HCT116 (cell line): ENCODE data around the gene RPL31. TPM values are rescaled to one million over a fixed set of nuclear protein-coding genes. Genes with fewer than 3 reads are reported as not detected.

Experiments
- ATAC-seq: fragments of 200-7000 bp; cut with Tn5 transposase; 2 replicates; pipeline ENCODE4 v1.9.1; 2020; ENCODE audit warnings: mild to moderate bottlenecking, moderate library complexity
- BruUV-seq: library from RNA; stranded (reverse); fragments of 400-500 nt; replicated peaks from 2 replicates; lab custom pipeline; 2021; lab: Mats Ljungman, UMichigan
- CTCF ChIA-PET: fragments of 300-600 bp; sonication (Branson Sonifier 250); formaldehyde crosslinking; loops from one replicate; lab custom pipeline; 2021; ENCODE audit warnings: antibody characterized with exemption; lab: Charles Lee
- POLR2A ChIA-PET: fragments of 300-600, 350-600 bp; sonication (Branson Sonifier 250); formaldehyde crosslinking; loops from one replicate; lab custom pipeline; 2021; ENCODE audit warnings: antibody characterized with exemption; lab: Charles Lee
- RAD21 ChIA-PET, 2 experiments: fragments of 300-600 bp; sonication (Branson Sonifier 250); formaldehyde crosslinking; loops; one replicate each; lab custom pipeline; 2023; ENCODE audit warnings: low total read pairs in 2 of 2; ENCODE audit not compliant: uncharacterized antibody in 2 of 2, unreplicated experiment in 2 of 2, low non-redundant PET in 1 of 2; lab: Charles Lee
- DNase-seq: peaks from one replicate; pipeline ENCODE4 v3.0.0-alpha.2; 2010; ENCODE audit warnings: low read depth, low spot score
- H2AFZ ChIP-seq: fragments of 200-600 bp; shearing (Covaris generic), sonication (generic); 2 replicates; pipeline ENCODE4 v1.6.1; 2017; ENCODE audit warnings: low read depth, mixed run types, mixed read lengths, antibody characterized with exemption, low read length; ENCODE audit not compliant: poor library complexity, severe bottlenecking
- H3K27ac ChIP-seq: 2 replicates; pipeline ENCODE4 v1.5.1; 2012; ENCODE audit warnings: low read depth, low read length
- H3K27me3 ChIP-seq: fragments of 200-600 bp; sonication (generic); 2 replicates; pipeline ENCODE4 v1.6.1; 2016; ENCODE audit warnings: mixed run types, low read length, mixed read lengths; ENCODE audit not compliant: insufficient read depth
- H3K36me3 ChIP-seq, 2 experiments: fragments of 200-500 bp in 1 of 2; fragments of 200-600 bp in 1 of 2; sonication (Bioruptor generic) in 1 of 2; sonication (generic) in 1 of 2; 2 replicates each; pipeline versions ENCODE4 v1.5.1 to v1.6.1; 2014 to 2016; ENCODE audit warnings: low read length in 2 of 2, inconsistent platforms in 1 of 2, mixed read lengths in 1 of 2, mixed run types in 1 of 2; ENCODE audit not compliant: insufficient read depth in 2 of 2, control insufficient read depth in 1 of 2
- H3K4me1 ChIP-seq, 2 experiments: fragments of 200-600 bp in 1 of 2; sonication (generic) in 1 of 2; 2 replicates each; pipeline versions ENCODE4 v1.5.1 to v1.6.1; 2012 to 2017; ENCODE audit warnings: low read length in 2 of 2, inconsistent platforms in 1 of 2, mild to moderate bottlenecking in 1 of 2, mixed read lengths in 1 of 2, mixed run types in 1 of 2, moderate library complexity in 1 of 2; ENCODE audit not compliant: insufficient read depth in 2 of 2, control insufficient read depth in 1 of 2
- H3K4me2 ChIP-seq: fragments of 200-600 bp; sonication (generic); 2 replicates; pipeline ENCODE4 v1.6.1; 2017; ENCODE audit warnings: mixed run types, low read length, mixed read lengths
- H3K4me3 ChIP-seq, 2 experiments: fragments of 200-600 bp in 1 of 2; sonication (generic) in 1 of 2; replicated peaks in 1 of 2; 2 replicates each; pipeline ENCODE4 v1.5.1; 2011 to 2016; ENCODE audit warnings: low read length in 2 of 2, control low read depth in 1 of 2, low read depth in 1 of 2, mild to moderate bottlenecking in 1 of 2, mixed read lengths in 1 of 2, mixed run types in 1 of 2
- H3K79me2 ChIP-seq: fragments of 200-600 bp; sonication (generic); 2 replicates; pipeline ENCODE4 v1.6.1; 2017; ENCODE audit warnings: mild to moderate bottlenecking, mixed run types, low read length, moderate library complexity, mixed read lengths; ENCODE audit not compliant: insufficient read depth
- H3K9ac ChIP-seq: fragments of 200-600 bp; sonication (generic); 2 replicates; pipeline ENCODE4 v1.6.1; 2016; ENCODE audit warnings: low read length, mixed read lengths
- H3K9me2 ChIP-seq: fragments of 200-600 bp; sonication (generic), shearing (Covaris generic); 2 replicates; pipeline ENCODE4 v1.6.1; 2017; ENCODE audit warnings: mixed run types, mild to moderate bottlenecking, moderate library complexity; ENCODE audit not compliant: insufficient read depth
- H3K9me3 ChIP-seq, 2 experiments: fragments of 200-500 bp in 1 of 2; fragments of 200-600 bp in 1 of 2; sonication (Bioruptor generic) in 1 of 2; sonication (generic) in 1 of 2; 2 replicates each; pipeline ENCODE4 v1.6.1; 2014 to 2017; ENCODE audit warnings: low read length in 2 of 2, mixed read lengths in 2 of 2, inconsistent platforms in 1 of 2, low read depth in 1 of 2, mild to moderate bottlenecking in 1 of 2, mixed run types in 1 of 2, moderate library complexity in 1 of 2; ENCODE audit not compliant: control insufficient read depth in 1 of 2, insufficient read depth in 1 of 2
- H4K20me1 ChIP-seq: fragments of 200-600 bp; sonication (generic), shearing (Covaris generic); 2 replicates; pipeline ENCODE4 v1.6.1; 2017; ENCODE audit warnings: mixed run types, mild to moderate bottlenecking, moderate library complexity; ENCODE audit not compliant: insufficient read depth
- CBX3 ChIP-seq: IDR thresholded peaks from 2 replicates; pipeline ENCODE4 v1.6.1; 2012; ENCODE audit warnings: low read depth
- EZH2 ChIP-seq: fragments of 200-600 bp; sonication (generic); IDR thresholded peaks from 2 replicates; pipeline ENCODE4 v1.6.1; 2017; ENCODE audit warnings: antibody characterized with exemption, mixed run types
- EZH2phosphoT487 ChIP-seq: fragments of 200-600 bp; IDR thresholded peaks from 2 replicates; pipeline ENCODE4 v1.6.1; 2018; ENCODE audit warnings: antibody characterized with exemption, borderline replicate concordance
- FOSL1 ChIP-seq: IDR thresholded peaks from 2 replicates; pipeline ENCODE4 v1.6.1; 2012; ENCODE audit warnings: low read depth
- JUND ChIP-seq: IDR thresholded peaks from 2 replicates; pipeline ENCODE4 v1.6.1; 2012
- POLR2AphosphoS5 ChIP-seq: IDR thresholded peaks from 2 replicates; pipeline ENCODE4 v1.6.1; 2011; ENCODE audit warnings: mild to moderate bottlenecking, low read depth, low read length, moderate library complexity
- RAD21 ChIP-seq: IDR thresholded peaks from 2 replicates; pipeline ENCODE4 v1.6.1; 2012; ENCODE audit warnings: low read depth, mild to moderate bottlenecking
- REST ChIP-seq: IDR thresholded peaks from 2 replicates; pipeline ENCODE4 v1.6.1; 2012; ENCODE audit warnings: low read depth
- SIN3A ChIP-seq: IDR thresholded peaks from 2 replicates; pipeline ENCODE4 v1.6.1; 2012; ENCODE audit warnings: low read depth
- SP1 ChIP-seq: IDR thresholded peaks from 2 replicates; pipeline ENCODE4 v1.6.1; 2012; ENCODE audit warnings: low read depth
- SRF ChIP-seq: IDR thresholded peaks from 2 replicates; pipeline ENCODE4 v1.6.1; 2012; ENCODE audit warnings: low read depth
- YY1 ChIP-seq: IDR thresholded peaks from 2 replicates; pipeline ENCODE4 v1.6.1; 2011; ENCODE audit warnings: low read length, low read depth, moderate library complexity, mild to moderate bottlenecking; ENCODE audit not compliant: insufficient replicate concordance; ENCODE audit errors: extremely low read depth
- ZBTB33 ChIP-seq: IDR thresholded peaks from 2 replicates; pipeline ENCODE4 v1.6.1; 2011; ENCODE audit warnings: mild to moderate bottlenecking, low read length, moderate library complexity; ENCODE audit not compliant: insufficient replicate concordance; ENCODE audit errors: extremely low read depth
- ZFX ChIP-seq: fragments of 450-650 bp; IDR thresholded peaks from 2 replicates; pipeline ENCODE4 v1.6.1; 2017
- ZNF274 ChIP-seq: fragments of 200-500 bp; sonication (Bioruptor generic); IDR thresholded peaks from 2 replicates; pipeline ENCODE4 v1.6.1; 2014; ENCODE audit warnings: mild to moderate bottlenecking, low read depth, low read length, inconsistent platforms
- intact Hi-C: fragments of 100-400 bp; cut with micrococcal nuclease; formaldehyde crosslinking; loops from 2 replicates; pipeline ENCODE4 v1.10.0; 2022
- total RNA-seq: library from RNA; stranded (reverse); gene quantifications from one replicate; pipeline ENCODE4 v1.2.1, GENCODE V29; 2021; ENCODE audit not compliant: unreplicated experiment
- TF ChIP-seq, protein P1 (sequence below): IDR thresholded peaks from 2 replicates; pipeline ENCODE4 v1.6.1; 2012
- TF ChIP-seq, protein P2 (sequence below), 3 experiments: fragments of 200-600 bp in 1 of 3; sonication (generic) in 1 of 3; IDR thresholded peaks in 2 of 3; conservative IDR thresholded peaks in 1 of 3; 2 replicates each; pipeline ENCODE4 v1.5.1; 2012 to 2017; ENCODE audit warnings: low read depth in 2 of 3, low read length in 2 of 3, antibody characterized with exemption in 1 of 3, borderline replicate concordance in 1 of 3, control low read depth in 1 of 3, mild to moderate bottlenecking in 1 of 3, mixed read lengths in 1 of 3, mixed run types in 1 of 3, moderate library complexity in 1 of 3; ENCODE audit not compliant: insufficient read depth in 1 of 3
- TF ChIP-seq, protein P3 (sequence below): IDR thresholded peaks from 2 replicates; pipeline ENCODE4 v1.6.1; 2012

The RPL31 gene
- total RNA-seq, 1 experiment from 2014 or later = 1,340 TPM

GRCh38 chr2:100988630-100989417 is 13.3 kb upstream of the RPL31 start:
- CTCF ChIA-PET = interaction anchor here (4.2 kb wide), 1 partner anchor 259 kb away, joined by 25 read pairs; no protein-coding TSS in a partner anchor
- H3K27ac ChIP-seq = no peak overlapping the region
- no peak for TF ChIP-seq ZBTB33
- TF ChIP-seq, protein P1, sequence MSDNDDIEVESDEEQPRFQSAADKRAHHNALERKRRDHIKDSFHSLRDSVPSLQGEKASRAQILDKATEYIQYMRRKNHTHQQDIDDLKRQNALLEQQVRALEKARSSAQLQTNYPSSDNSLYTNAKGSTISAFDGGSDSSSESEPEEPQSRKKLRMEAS = no peak
- no peak for TF ChIP-seq CBX3
- TF ChIP-seq SP1 = no peak
- TF ChIP-seq ZFX = no peak
- TF ChIP-seq, protein P2, sequence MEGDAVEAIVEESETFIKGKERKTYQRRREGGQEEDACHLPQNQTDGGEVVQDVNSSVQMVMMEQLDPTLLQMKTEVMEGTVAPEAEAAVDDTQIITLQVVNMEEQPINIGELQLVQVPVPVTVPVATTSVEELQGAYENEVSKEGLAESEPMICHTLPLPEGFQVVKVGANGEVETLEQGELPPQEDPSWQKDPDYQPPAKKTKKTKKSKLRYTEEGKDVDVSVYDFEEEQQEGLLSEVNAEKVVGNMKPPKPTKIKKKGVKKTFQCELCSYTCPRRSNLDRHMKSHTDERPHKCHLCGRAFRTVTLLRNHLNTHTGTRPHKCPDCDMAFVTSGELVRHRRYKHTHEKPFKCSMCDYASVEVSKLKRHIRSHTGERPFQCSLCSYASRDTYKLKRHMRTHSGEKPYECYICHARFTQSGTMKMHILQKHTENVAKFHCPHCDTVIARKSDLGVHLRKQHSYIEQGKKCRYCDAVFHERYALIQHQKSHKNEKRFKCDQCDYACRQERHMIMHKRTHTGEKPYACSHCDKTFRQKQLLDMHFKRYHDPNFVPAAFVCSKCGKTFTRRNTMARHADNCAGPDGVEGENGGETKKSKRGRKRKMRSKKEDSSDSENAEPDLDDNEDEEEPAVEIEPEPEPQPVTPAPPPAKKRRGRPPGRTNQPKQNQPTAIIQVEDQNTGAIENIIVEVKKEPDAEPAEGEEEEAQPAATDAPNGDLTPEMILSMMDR (IDR thresholded peaks at IDR 0.05 in 2 of 3, conservative IDR thresholded peaks at IDR 0.05 in 1 of 3; ENCODE audit: borderline replicate concordance in 1 of 3, insufficient read depth in 1 of 3, low read depth in 2 of 3, low read length in 2 of 3) = no peak
- TF ChIP-seq SIN3A = no peak
- TF ChIP-seq ZNF274 = no peak
- TF ChIP-seq JUND = no peak
- TF ChIP-seq, protein P3, sequence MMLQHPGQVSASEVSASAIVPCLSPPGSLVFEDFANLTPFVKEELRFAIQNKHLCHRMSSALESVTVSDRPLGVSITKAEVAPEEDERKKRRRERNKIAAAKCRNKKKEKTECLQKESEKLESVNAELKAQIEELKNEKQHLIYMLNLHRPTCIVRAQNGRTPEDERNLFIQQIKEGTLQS = no peak
- no peak for TF ChIP-seq RAD21
- TF ChIP-seq POLR2AphosphoS5 = no peak
- TF ChIP-seq EZH2phosphoT487 = no peak
- TF ChIP-seq YY1 = no peak
- no peak for TF ChIP-seq SRF
- no peak for TF ChIP-seq EZH2
- TF ChIP-seq FOSL1 = no peak
- no peak for TF ChIP-seq REST
- no peaks in the 10 kb centered on the region for H3K9me2 ChIP-seq
- RAD21 ChIA-PET = no interaction called here
- DNase-seq (no peak), ATAC-seq (no peak)
- POLR2A ChIA-PET = interaction anchor here (1.4 kb wide), 1 partner anchor 13 kb away, joined by 4 read pairs; the partner anchor contains the start of gene RPL31
- intact Hi-C loops = loop anchor here (10.0 kb wide), 1 partner anchor 564 kb away; no protein-coding TSS in a partner anchor
- H3K36me3 ChIP-seq = no peaks in the 10 kb centered on the region; a peak in 1 of 4 replicates
- H3K4me1 ChIP-seq = no peaks in the 10 kb centered on the region
- no TSS peak for BruUV-seq
- no peaks in the 10 kb centered on the region for H3K9me3 ChIP-seq
- H4K20me1 ChIP-seq = no peaks in the 10 kb centered on the region
- no peaks in the 10 kb centered on the region for H3K27me3 ChIP-seq
- no peaks in the 10 kb centered on the region for H3K79me2 ChIP-seq
- no peak overlapping the region for H3K4me2 ChIP-seq
- no peak overlapping the region for H3K4me3 ChIP-seq
- H3K9ac ChIP-seq = no peak overlapping the region
- no peak overlapping the region for H2AFZ ChIP-seq
